ENCODE data around the gene HIPK3. TPM values are rescaled to one million over a fixed set of nuclear protein-coding genes. Genes with fewer than 3 reads are reported as not detected.

The HIPK3 gene
- polyA plus RNA-seq, 1 donor from 2014 or later: 25.5 TPM

GRCh38 chr11:33227578-33228261 is 29.5 kb upstream of the HIPK3 start:
- H3F3A ChIP-seq (ENCODE audit: insufficient read depth, low read length, poor library complexity, severe bottlenecking): no peaks in the 10 kb centered on the region
- H3K4me2 ChIP-seq (ENCODE audit: low read length): no peak overlapping the region
- H3K36me3 ChIP-seq (ENCODE audit: insufficient read depth, low read length): no peaks in the 10 kb centered on the region
- no peak overlapping the region for H3K9ac ChIP-seq (ENCODE audit: low read length)
- H2AFZ ChIP-seq (ENCODE audit: low read depth, low read length): no peak overlapping the region
- no peak overlapping the region for H3K27ac ChIP-seq (ENCODE audit: low read length)
- no peak overlapping the region for H3K4me3 ChIP-seq (ENCODE audit: low read length)
- H3K79me2 ChIP-seq (replicated peaks; ENCODE audit: insufficient read depth, low read length): no peaks in the 10 kb centered on the region
- no peaks in the 10 kb centered on the region for H4K20me1 ChIP-seq (ENCODE audit: insufficient read depth)
- TF ChIP-seq RAD21 (conservative IDR thresholded peaks at IDR 0.05) (no peak), TAF1 (IDR thresholded peaks at IDR 0.05; ENCODE audit: low read depth) (no peak), CTCF (IDR thresholded peaks at IDR 0.05; ENCODE audit: poor library complexity, severe bottlenecking) (no peak), MXI1 (conservative IDR thresholded peaks at IDR 0.05; ENCODE audit: poor library complexity, severe bottlenecking) (no peak), SMC3 (conservative IDR thresholded peaks at IDR 0.05; ENCODE audit: poor library complexity) (no peak), EZH2 (IDR thresholded peaks at IDR 0.05; ENCODE audit: borderline replicate concordance, insufficient read depth, low read length, poor library complexity, severe bottlenecking) (no peak), EP300 (conservative IDR thresholded peaks at IDR 0.05; ENCODE audit: poor library complexity, severe bottlenecking) (no peak)
- no peaks in the 10 kb centered on the region for H3K9me2 ChIP-seq (ENCODE audit: insufficient read depth, low read length)
- no peaks in the 10 kb centered on the region for H3K27me3 ChIP-seq (ENCODE audit: insufficient read depth, low read depth, low read length)
- no peaks in the 10 kb centered on the region for H3K9me3 ChIP-seq (ENCODE audit: low read length)

DNA sequence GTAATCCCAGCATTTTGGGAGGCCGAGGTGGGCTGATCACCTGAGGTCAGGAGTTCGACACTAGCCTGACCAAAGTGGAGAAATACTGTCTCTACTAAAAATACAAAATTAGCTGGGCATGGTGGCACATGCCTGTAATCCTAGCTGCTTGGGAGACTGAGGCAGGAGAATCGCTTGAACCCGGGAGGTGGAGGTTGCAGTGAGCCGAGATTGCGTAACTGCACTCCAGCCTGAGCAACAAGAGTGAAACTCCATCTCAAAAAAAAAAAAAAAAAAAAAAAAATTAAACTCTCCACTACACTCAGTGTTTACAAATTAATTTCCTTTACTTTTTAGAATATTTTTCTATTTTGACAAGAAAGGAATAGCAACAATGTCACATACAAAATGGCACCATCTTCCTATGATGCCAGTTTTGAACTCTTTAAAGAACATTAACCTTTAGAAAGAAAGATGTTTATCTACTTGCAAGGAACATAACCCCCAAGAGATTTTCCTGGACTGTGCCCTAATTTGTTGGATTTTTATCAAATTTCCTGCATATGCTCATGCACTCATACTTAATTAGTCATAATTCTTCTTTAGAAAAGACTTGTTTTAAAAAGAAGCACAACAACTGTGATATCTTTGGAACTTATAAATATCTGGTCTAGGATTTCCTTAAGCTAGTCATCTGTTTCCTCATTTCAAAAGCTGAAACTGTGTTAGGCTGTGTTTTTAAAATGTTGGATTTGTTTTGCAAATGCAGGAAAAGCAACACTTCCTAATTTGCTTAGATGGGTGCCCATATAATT is 22.6 kb upstream of the HIPK3 start:
- H3K4me2 ChIP-seq (ENCODE audit: low read length): no peak overlapping the region
- no peaks in the 10 kb centered on the region for H3K9me2 ChIP-seq (ENCODE audit: insufficient read depth, low read length)
- H3K9ac ChIP-seq (ENCODE audit: low read length): no peak overlapping the region
- no peak overlapping the region for H3K4me3 ChIP-seq (ENCODE audit: low read length)
- no peaks in the 10 kb centered on the region for H3F3A ChIP-seq (ENCODE audit: insufficient read depth, low read length, poor library complexity, severe bottlenecking)
- no peaks in the 10 kb centered on the region for H3K36me3 ChIP-seq (ENCODE audit: insufficient read depth, low read length)
- H4K20me1 ChIP-seq (ENCODE audit: insufficient read depth): no peaks in the 10 kb centered on the region
- no peaks in the 10 kb centered on the region for H3K79me2 ChIP-seq (replicated peaks; ENCODE audit: insufficient read depth, low read length)
- TF ChIP-seq CTCF (IDR thresholded peaks at IDR 0.05; ENCODE audit: poor library complexity, severe bottlenecking) (no peak), MXI1 (conservative IDR thresholded peaks at IDR 0.05; ENCODE audit: poor library complexity, severe bottlenecking) (no peak), POLR2AphosphoS5 (IDR thresholded peaks at IDR 0.05) (no peak), SMC3 (conservative IDR thresholded peaks at IDR 0.05; ENCODE audit: poor library complexity) (no peak), EP300 (conservative IDR thresholded peaks at IDR 0.05; ENCODE audit: poor library complexity, severe bottlenecking) (no peak), TAF1 (IDR thresholded peaks at IDR 0.05; ENCODE audit: low read depth) (no peak), EZH2 (IDR thresholded peaks at IDR 0.05; ENCODE audit: borderline replicate concordance, insufficient read depth, low read length, poor library complexity, severe bottlenecking) (no peak), RAD21 (conservative IDR thresholded peaks at IDR 0.05) (no peak)
- TF ChIP-seq, protein P1, sequence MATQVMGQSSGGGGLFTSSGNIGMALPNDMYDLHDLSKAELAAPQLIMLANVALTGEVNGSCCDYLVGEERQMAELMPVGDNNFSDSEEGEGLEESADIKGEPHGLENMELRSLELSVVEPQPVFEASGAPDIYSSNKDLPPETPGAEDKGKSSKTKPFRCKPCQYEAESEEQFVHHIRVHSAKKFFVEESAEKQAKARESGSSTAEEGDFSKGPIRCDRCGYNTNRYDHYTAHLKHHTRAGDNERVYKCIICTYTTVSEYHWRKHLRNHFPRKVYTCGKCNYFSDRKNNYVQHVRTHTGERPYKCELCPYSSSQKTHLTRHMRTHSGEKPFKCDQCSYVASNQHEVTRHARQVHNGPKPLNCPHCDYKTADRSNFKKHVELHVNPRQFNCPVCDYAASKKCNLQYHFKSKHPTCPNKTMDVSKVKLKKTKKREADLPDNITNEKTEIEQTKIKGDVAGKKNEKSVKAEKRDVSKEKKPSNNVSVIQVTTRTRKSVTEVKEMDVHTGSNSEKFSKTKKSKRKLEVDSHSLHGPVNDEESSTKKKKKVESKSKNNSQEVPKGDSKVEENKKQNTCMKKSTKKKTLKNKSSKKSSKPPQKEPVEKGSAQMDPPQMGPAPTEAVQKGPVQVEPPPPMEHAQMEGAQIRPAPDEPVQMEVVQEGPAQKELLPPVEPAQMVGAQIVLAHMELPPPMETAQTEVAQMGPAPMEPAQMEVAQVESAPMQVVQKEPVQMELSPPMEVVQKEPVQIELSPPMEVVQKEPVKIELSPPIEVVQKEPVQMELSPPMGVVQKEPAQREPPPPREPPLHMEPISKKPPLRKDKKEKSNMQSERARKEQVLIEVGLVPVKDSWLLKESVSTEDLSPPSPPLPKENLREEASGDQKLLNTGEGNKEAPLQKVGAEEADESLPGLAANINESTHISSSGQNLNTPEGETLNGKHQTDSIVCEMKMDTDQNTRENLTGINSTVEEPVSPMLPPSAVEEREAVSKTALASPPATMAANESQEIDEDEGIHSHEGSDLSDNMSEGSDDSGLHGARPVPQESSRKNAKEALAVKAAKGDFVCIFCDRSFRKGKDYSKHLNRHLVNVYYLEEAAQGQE (IDR thresholded peaks at IDR 0.05; ENCODE audit: borderline replicate concordance): no peak
- no peaks in the 10 kb centered on the region for H3K9me3 ChIP-seq (ENCODE audit: low read length)
- no peak overlapping the region for H2AFZ ChIP-seq (ENCODE audit: low read depth, low read length)
- H3K27me3 ChIP-seq (ENCODE audit: insufficient read depth, low read depth, low read length): no peaks in the 10 kb centered on the region
- no peak overlapping the region for H3K27ac ChIP-seq (ENCODE audit: low read length)

All from neural cell (in vitro differentiated cells).